DOHH2 (cell line): ENCODE results near the gene FRYL.

Experiments used
- CTCF ChIP-seq: fragments of 200-600 bp; sonication (generic); IDR thresholded peaks from one replicate; pipeline ENCODE4 v1.5.1; 2014; ENCODE audit warnings: antibody characterized with exemption, mild to moderate bottlenecking, low read depth, low read length; ENCODE audit not compliant: poor library complexity, severe bottlenecking
- EZH2phosphoT487 ChIP-seq: fragments of 200-600 bp; sonication (generic); IDR thresholded peaks from 2 replicates; pipeline ENCODE4 v1.6.1; 2017; ENCODE audit warnings: borderline replicate concordance, mild to moderate bottlenecking, antibody characterized with exemption, low read length, moderate library complexity, mixed read lengths

GRCh38 chr4:48779998-48780864 is at the start of gene FRYL:
- TF ChIP-seq EZH2phosphoT487 (no peak), CTCF (no peak)
